Esophagus muscularis mucosa (tissue), 4 donors: Measurements from ENCODE around the gene IDH2.

Experiments used
- CTCF ChIP-seq, 3 experiments: fragments of 200-600 bp in 2 of 3; fragments of 450-650 bp in 1 of 3; sonication (generic) in 2 of 3; IDR thresholded peaks; one replicate each; pipeline ENCODE4 v1.5.1; 2017 to 2019; ENCODE audit warnings: antibody characterized with exemption in 3 of 3, mild to moderate bottlenecking in 2 of 3, moderate library complexity in 1 of 3
- EP300 ChIP-seq: sonication (generic); formaldehyde crosslinking; IDR thresholded peaks from one replicate; pipeline ENCODE4 v1.6.1; 2017; ENCODE audit warnings: antibody characterized with exemption
- POLR2A ChIP-seq: fragments of 450-650 bp; IDR thresholded peaks from one replicate; pipeline ENCODE4 v1.6.1; 2017; ENCODE audit warnings: antibody characterized with exemption, moderate library complexity, mild to moderate bottlenecking, low read depth
- POLR2AphosphoS5 ChIP-seq, 2 donors: sonication (generic); formaldehyde crosslinking; IDR thresholded peaks; one replicate each; pipeline ENCODE4 v1.6.1; 2017; ENCODE audit warnings: antibody characterized with exemption in 2 of 2

GRCh38 chr15:90124507-90124906 is 22.2 kb upstream of the IDH2 start:
- TF ChIP-seq CTCF (IDR thresholded peaks at IDR 0.05) (no peak), POLR2A (no peak), POLR2AphosphoS5 (IDR thresholded peaks at IDR 0.05) (no peak), EP300 (no peak)
